ENCODE data around the gene PHF14.

Gene PHF14

DNA sequence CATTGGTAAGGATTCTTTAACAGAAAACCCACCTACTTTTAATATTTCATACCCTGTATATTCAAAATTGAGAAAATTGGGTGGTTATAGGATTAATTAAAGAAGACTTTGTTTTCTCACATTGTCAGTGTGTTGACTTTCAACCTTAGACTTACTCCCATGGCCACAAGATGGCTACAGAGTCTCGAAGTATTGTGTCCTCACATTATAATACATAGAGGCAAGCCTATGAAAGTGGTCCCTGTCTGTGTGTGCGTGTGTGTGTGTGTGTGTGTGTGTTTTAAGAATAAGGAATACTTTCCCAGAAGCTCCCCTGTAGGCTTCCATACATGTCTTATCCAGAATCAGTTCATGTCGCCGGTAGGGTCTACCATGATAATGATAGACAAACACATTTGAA is 180.0 kb downstream of the PHF14 start:
- peaks cover 3% of the 10 kb centered on the region for H3K4me1 ChIP-seq (ENCODE audit: control insufficient read depth, insufficient read depth, low read length)
- no peaks in the 10 kb centered on the region for H3K27me3 ChIP-seq (replicated peaks; ENCODE audit: control insufficient read depth, insufficient read depth, low read length)
- H3K4me3 ChIP-seq (ENCODE audit: low read length) = no peak overlapping the region
- H3K9ac ChIP-seq (ENCODE audit: low read length) = no peak overlapping the region
- no peaks in the 10 kb centered on the region for H3K36me3 ChIP-seq (ENCODE audit: control insufficient read depth, insufficient read depth, low read length, severe bottlenecking)
- DNase-seq (ENCODE audit: low read depth) = no peak
- no peaks in the 10 kb centered on the region for H3K9me3 ChIP-seq (ENCODE audit: control insufficient read depth, low read length)

DNA sequence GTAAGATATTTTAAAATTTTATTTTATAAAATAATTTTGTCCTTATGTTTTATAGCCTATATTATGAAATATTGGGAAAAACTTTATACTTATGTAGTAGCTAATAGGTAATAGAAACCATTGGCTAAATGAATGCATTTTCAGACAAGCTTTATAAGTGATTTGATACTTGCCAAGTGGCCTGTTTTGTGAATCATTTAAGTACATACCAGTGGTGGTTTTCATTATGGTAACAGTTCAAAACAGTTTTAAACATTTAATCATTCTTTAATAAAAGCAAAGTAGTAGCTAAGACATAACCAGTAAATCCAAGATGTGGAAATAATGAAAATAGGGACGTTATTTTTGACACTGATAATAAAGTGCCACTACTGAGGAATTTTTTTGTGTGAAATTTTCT is 182.2 kb downstream of the PHF14 start:
- Histone ChIP-seq H3K27me3 (replicated peaks; ENCODE audit: control insufficient read depth, insufficient read depth, low read length) (no peaks in the 10 kb centered on the region), H3K36me3 (ENCODE audit: control insufficient read depth, insufficient read depth, low read length, severe bottlenecking) (no peaks in the 10 kb centered on the region), H3K9ac (ENCODE audit: low read length) (no peak overlapping the region), H3K9me3 (ENCODE audit: control insufficient read depth, low read length) (no peaks in the 10 kb centered on the region), H3K4me1 (ENCODE audit: control insufficient read depth, insufficient read depth, low read length) (peaks cover 3% of the 10 kb centered on the region), H3K4me3 (ENCODE audit: low read length) (no peak overlapping the region)
- DNase-seq (ENCODE audit: low read depth) = no peak

DNA sequence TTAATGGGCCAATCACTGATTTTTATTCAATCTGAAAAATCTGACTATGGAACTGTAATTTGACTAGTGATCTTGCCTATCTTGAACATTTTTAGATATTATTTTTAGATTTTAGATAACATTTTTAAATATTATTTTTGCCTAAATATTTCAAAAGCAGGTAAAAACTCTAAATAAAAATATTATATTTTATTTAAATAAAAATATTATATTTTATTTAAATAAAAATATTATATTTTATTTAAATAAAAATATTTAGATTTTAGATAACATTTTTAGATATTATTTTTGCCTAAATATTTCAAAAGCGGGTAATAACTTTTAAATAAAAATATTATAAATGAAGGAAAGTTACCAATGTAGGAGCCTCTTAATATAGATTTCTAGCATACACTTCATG is 187.8 kb downstream of the PHF14 start:
- Histone ChIP-seq H3K27me3 (replicated peaks; ENCODE audit: control insufficient read depth, insufficient read depth, low read length) (no peaks in the 10 kb centered on the region), H3K9me3 (ENCODE audit: control insufficient read depth, low read length) (no peaks in the 10 kb centered on the region), H3K9ac (ENCODE audit: low read length) (no peak overlapping the region), H3K36me3 (ENCODE audit: control insufficient read depth, insufficient read depth, low read length, severe bottlenecking) (no peaks in the 10 kb centered on the region), H3K4me1 (ENCODE audit: control insufficient read depth, insufficient read depth, low read length) (no peaks in the 10 kb centered on the region), H3K4me3 (ENCODE audit: low read length) (no peak overlapping the region)
- no peak for DNase-seq (ENCODE audit: low read depth)

GRCh38 chr7:11163220-11163619 is 189.5 kb downstream of the PHF14 start:
- H3K27me3 ChIP-seq (replicated peaks; ENCODE audit: control insufficient read depth, insufficient read depth, low read length) = no peaks in the 10 kb centered on the region
- DNase-seq (ENCODE audit: low read depth) = no peak
- no peak overlapping the region for H3K9ac ChIP-seq (ENCODE audit: low read length)
- no peaks in the 10 kb centered on the region for H3K36me3 ChIP-seq (ENCODE audit: control insufficient read depth, insufficient read depth, low read length, severe bottlenecking)
- no peaks in the 10 kb centered on the region for H3K4me1 ChIP-seq (ENCODE audit: control insufficient read depth, insufficient read depth, low read length)
- no peaks in the 10 kb centered on the region for H3K9me3 ChIP-seq (ENCODE audit: control insufficient read depth, low read length)
- H3K4me3 ChIP-seq (ENCODE audit: low read length) = no peak overlapping the region

GRCh38 chr7:11166051-11166450 is 192.4 kb downstream of the PHF14 start:
- H3K4me1 ChIP-seq (ENCODE audit: control insufficient read depth, insufficient read depth, low read length) = peaks cover 12% of the 10 kb centered on the region
- H3K36me3 ChIP-seq (ENCODE audit: control insufficient read depth, insufficient read depth, low read length, severe bottlenecking) = no peaks in the 10 kb centered on the region
- no peak overlapping the region for H3K9ac ChIP-seq (ENCODE audit: low read length)
- H3K9me3 ChIP-seq (ENCODE audit: control insufficient read depth, low read length) = no peaks in the 10 kb centered on the region
- no peak overlapping the region for H3K4me3 ChIP-seq (ENCODE audit: low read length)
- DNase-seq (ENCODE audit: low read depth) = no peak
- no peaks in the 10 kb centered on the region for H3K27me3 ChIP-seq (replicated peaks; ENCODE audit: control insufficient read depth, insufficient read depth, low read length)

GRCh38 chr7:11168650-11169170 is 195.0 kb downstream of the PHF14 start:
- Histone ChIP-seq H3K4me3 (ENCODE audit: low read length) (no peak overlapping the region), H3K27me3 (replicated peaks; ENCODE audit: control insufficient read depth, insufficient read depth, low read length) (no peaks in the 10 kb centered on the region), H3K9ac (ENCODE audit: low read length) (no peak overlapping the region), H3K4me1 (ENCODE audit: control insufficient read depth, insufficient read depth, low read length) (peaks cover 14% of the 10 kb centered on the region), H3K9me3 (ENCODE audit: control insufficient read depth, low read length) (no peaks in the 10 kb centered on the region), H3K36me3 (ENCODE audit: control insufficient read depth, insufficient read depth, low read length, severe bottlenecking) (no peaks in the 10 kb centered on the region)
- no peak for DNase-seq (ENCODE audit: low read depth)

DNA sequence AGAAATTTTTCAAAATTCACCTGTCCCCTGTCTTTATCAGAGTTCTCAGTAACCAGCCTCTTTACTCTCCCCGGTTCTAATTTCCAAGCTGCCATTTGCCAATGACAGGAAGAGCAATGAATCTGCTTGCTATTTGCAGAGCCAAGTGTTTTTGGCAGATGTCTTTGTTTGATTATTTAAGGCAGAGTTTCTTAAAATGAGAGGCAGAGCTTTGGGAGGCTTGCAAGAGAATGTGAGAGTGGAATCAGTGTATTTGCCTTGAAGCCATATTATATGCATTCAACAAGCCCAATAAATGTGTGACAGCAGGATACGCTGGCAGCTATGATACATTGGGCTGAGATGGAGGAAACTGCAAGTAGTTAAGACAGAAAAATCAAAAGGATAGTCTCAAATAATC is 196.5 kb downstream of the PHF14 start:
- Histone ChIP-seq H3K9me3 (ENCODE audit: control insufficient read depth, low read length) (no peaks in the 10 kb centered on the region), H3K4me3 (ENCODE audit: low read length) (no peak overlapping the region)

DNA sequence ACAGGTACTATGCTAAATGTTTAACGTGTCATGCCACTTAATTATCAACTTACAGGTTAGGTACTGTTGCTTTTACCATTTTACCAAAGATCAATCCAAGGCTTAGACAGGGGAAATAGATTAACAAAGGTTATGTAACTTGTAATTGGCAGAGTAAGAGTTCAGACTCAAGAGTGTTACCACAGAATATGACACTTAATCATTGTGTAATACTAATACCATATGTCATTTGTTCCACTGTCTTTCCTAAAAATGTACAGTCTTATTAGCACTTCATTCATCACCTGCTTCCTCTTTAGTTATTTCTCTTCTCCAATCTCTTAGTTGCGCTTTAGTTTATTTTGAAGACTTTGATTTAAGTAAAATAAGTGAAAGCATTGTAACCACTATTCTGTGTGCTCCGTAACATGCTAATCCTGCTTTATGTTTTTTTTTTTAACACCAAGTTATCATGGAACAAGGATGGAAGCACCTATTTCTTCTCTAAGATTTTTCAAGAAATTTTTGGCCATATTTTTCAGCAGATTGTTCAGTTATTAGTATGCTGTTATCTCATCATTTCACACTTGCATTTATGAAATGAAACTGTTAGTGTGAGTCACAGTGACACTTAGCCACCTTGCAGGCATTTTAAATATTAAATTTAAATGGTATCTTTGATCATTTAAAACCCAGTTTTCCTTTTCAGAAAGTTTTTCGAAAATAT is 197.3 kb downstream of the PHF14 start:
- no peak for DNase-seq (ENCODE audit: low read depth)
- Histone ChIP-seq H3K9me3 (ENCODE audit: control insufficient read depth, low read length) (no peaks in the 10 kb centered on the region), H3K36me3 (ENCODE audit: control insufficient read depth, insufficient read depth, low read length, severe bottlenecking) (no peaks in the 10 kb centered on the region), H3K9ac (ENCODE audit: low read length) (no peak overlapping the region), H3K4me3 (ENCODE audit: low read length) (no peak overlapping the region), H3K27me3 (replicated peaks; ENCODE audit: control insufficient read depth, insufficient read depth, low read length) (no peaks in the 10 kb centered on the region), H3K4me1 (ENCODE audit: control insufficient read depth, insufficient read depth, low read length) (peaks cover 14% of the 10 kb centered on the region)

More for the DNA sequence above, 196.5 kb downstream of the PHF14 start:
- Histone ChIP-seq H3K9ac (ENCODE audit: low read length) (no peak overlapping the region), H3K36me3 (ENCODE audit: control insufficient read depth, insufficient read depth, low read length, severe bottlenecking) (no peaks in the 10 kb centered on the region), H3K27me3 (replicated peaks; ENCODE audit: control insufficient read depth, insufficient read depth, low read length) (no peaks in the 10 kb centered on the region), H3K4me1 (ENCODE audit: control insufficient read depth, insufficient read depth, low read length) (peaks cover 14% of the 10 kb centered on the region)
- DNase-seq (ENCODE audit: low read depth) = no peak

- Histone ChIP-seq H3K4me1 (ENCODE audit: control insufficient read depth, insufficient read depth, low read length) (peaks cover 14% of the 10 kb centered on the region), H3K4me3 (ENCODE audit: low read length) (no peak overlapping the region), H3K27me3 (replicated peaks; ENCODE audit: control insufficient read depth, insufficient read depth, low read length) (no peaks in the 10 kb centered on the region), H3K36me3 (ENCODE audit: control insufficient read depth, insufficient read depth, low read length, severe bottlenecking) (no peaks in the 10 kb centered on the region), H3K9ac (ENCODE audit: low read length) (no peak overlapping the region), H3K9me3 (ENCODE audit: control insufficient read depth, low read length) (no peaks in the 10 kb centered on the region)
- DNase-seq (ENCODE audit: low read depth) = no peak
Observed at GRCh38 chr7:11171569-11172192, 198.0 kb downstream of the PHF14 start.

- Histone ChIP-seq H3K9me3 (ENCODE audit: control insufficient read depth, low read length) (no peaks in the 10 kb centered on the region), H3K4me3 (ENCODE audit: low read length) (no peak overlapping the region), H3K9ac (ENCODE audit: low read length) (no peak overlapping the region), H3K36me3 (ENCODE audit: control insufficient read depth, insufficient read depth, low read length, severe bottlenecking) (no peaks in the 10 kb centered on the region), H3K4me1 (ENCODE audit: control insufficient read depth, insufficient read depth, low read length) (peaks cover 14% of the 10 kb centered on the region), H3K27me3 (replicated peaks; ENCODE audit: control insufficient read depth, insufficient read depth, low read length) (no peaks in the 10 kb centered on the region)
- no peak for DNase-seq (ENCODE audit: low read depth)
Observed at GRCh38 chr7:11172835-11173234, 199.2 kb downstream of the PHF14 start.

- H3K9me3 ChIP-seq (ENCODE audit: control insufficient read depth, low read length) = no peaks in the 10 kb centered on the region
- H3K9ac ChIP-seq (ENCODE audit: low read length) = no peak overlapping the region
- no peaks in the 10 kb centered on the region for H3K36me3 ChIP-seq (ENCODE audit: control insufficient read depth, insufficient read depth, low read length, severe bottlenecking)
- H3K4me3 ChIP-seq (ENCODE audit: low read length) = no peak overlapping the region
- H3K4me1 ChIP-seq (ENCODE audit: control insufficient read depth, insufficient read depth, low read length) = peaks cover 8% of the 10 kb centered on the region
- DNase-seq (ENCODE audit: low read depth) = no peak
- no peaks in the 10 kb centered on the region for H3K27me3 ChIP-seq (replicated peaks; ENCODE audit: control insufficient read depth, insufficient read depth, low read length)
Observed at GRCh38 chr7:11175371-11175770, 201.7 kb downstream of the PHF14 start.

All from adipocyte (in vitro differentiated cells).